DMS79 treated with DMSO at 0.1 percent for 48 hours (cell line): ENCODE results near the gene VPS13D.

Source experiments
- DNase-seq: peaks from one replicate; lab custom pipeline; 2025; lab: John Stamatoyannopoulos, UW

The VPS13D gene

GRCh38 chr1:12229835-12230548 is at the start of gene VPS13D:
TSS of gene VPS13D (plus strand) at chr1:12230030. CDS start at chr1:12234267, 4,237 bp downstream.
- peak; percentile 52 for DNase-seq

- no peak for DNase-seq
Measured at GRCh38 chr1:12180315-12180714, 49.5 kb upstream of the VPS13D start.

GRCh38 chr1:12180903-12181302 is 48.9 kb upstream of the VPS13D start:
- no peak for DNase-seq

- DNase-seq, result no peak
Measured at GRCh38 chr1:12181568-12181967, 48.3 kb upstream of the VPS13D start.

- DNase-seq, result no peak
Measured at GRCh38 chr1:12182410-12182984, 47.3 kb upstream of the VPS13D start.

GRCh38 chr1:12183095-12183794 is 46.6 kb upstream of the VPS13D start:
- no peak for DNase-seq

- no peak for DNase-seq
Measured at GRCh38 chr1:12184008-12184681, 45.7 kb upstream of the VPS13D start.

- DNase-seq, result no peak
Measured at GRCh38 chr1:12185036-12185917, 44.6 kb upstream of the VPS13D start.

GRCh38 chr1:12185918-12186678 is 43.7 kb upstream of the VPS13D start:
- no peak for DNase-seq

GRCh38 chr1:12186679-12186985 is 43.2 kb upstream of the VPS13D start:
- DNase-seq, result no peak

- no peak for DNase-seq
Measured at GRCh38 chr1:12188115-12188514, 41.7 kb upstream of the VPS13D start.

- DNase-seq, result no peak
Measured at GRCh38 chr1:12188657-12189327, 41.0 kb upstream of the VPS13D start.

GRCh38 chr1:12189328-12189682 is 40.5 kb upstream of the VPS13D start:
- DNase-seq, result no peak

GRCh38 chr1:12191242-12192032 is 38.4 kb upstream of the VPS13D start:
- peak; percentile 49 for DNase-seq

- DNase-seq, result no peak
Measured at GRCh38 chr1:12194666-12195216, 35.1 kb upstream of the VPS13D start.

- no peak for DNase-seq
Measured at GRCh38 chr1:12195416-12195815, 34.4 kb upstream of the VPS13D start.

GRCh38 chr1:12196641-12197482 is 33.0 kb upstream of the VPS13D start:
- DNase-seq, result no peak

- peak; percentile 33 for DNase-seq
Measured at GRCh38 chr1:12197483-12197880, 32.3 kb upstream of the VPS13D start.

- DNase-seq, result no peak
Measured at GRCh38 chr1:12200208-12200607, 29.6 kb upstream of the VPS13D start.
